Body of pancreas (tissue), 4 donors: ENCODE measurements around the gene PRDM10. TPM values are rescaled to one million over a fixed set of nuclear protein-coding genes. Genes with fewer than 3 reads are reported as not detected.
"Not testable (repeated sequence)": the region's sequence is repeated elsewhere in the genome, so short reads cannot be mapped to it uniquely, and the experiment has no call there.

Source experiments
- ATAC-seq: fragments of 150-250 bp; one replicate; pipeline ENCODE4 v1.9.1; 2016
- DNase-seq, 4 donors: peaks; one replicate each; pipeline ENCODE4 v3.0.0-alpha.2; 2019
- H3K27ac ChIP-seq, 4 donors: fragments of 200-600 bp; sonication (generic); 1 replicate in 3 of 4; 2 replicates in 1 of 4; pipeline versions ENCODE4 v1.5.1 to v1.6.1; 2016 to 2019; ENCODE audit warnings: mild to moderate bottlenecking in 1 of 4, mixed read lengths in 1 of 4, moderate library complexity in 1 of 4
- H3K27me3 ChIP-seq, 2 donors: fragments of 200-600 bp; sonication (generic); one replicate each; pipeline ENCODE4 v1.6.0; 2016; ENCODE audit warnings: mild to moderate bottlenecking in 1 of 2
- H3K36me3 ChIP-seq, 2 donors: fragments of 200-600 bp; sonication (generic); replicated peaks in 1 of 2; 2 replicates each; pipeline ENCODE4 v1.5.1; 2016; ENCODE audit warnings: low read depth in 2 of 2; ENCODE audit not compliant: insufficient read depth in 1 of 2
- H3K4me1 ChIP-seq: fragments of 200-600 bp; sonication (generic); one replicate; pipeline ENCODE4 v1.6.0; 2016
- H3K4me3 ChIP-seq, 2 donors: fragments of 200-600 bp; sonication (generic); 1 replicate in 1 of 2; 2 replicates in 1 of 2; pipeline ENCODE4 v1.5.1; 2016 to 2019
- H3K9me3 ChIP-seq, 3 donors: fragments of 200-600 bp; sonication (generic); 1 replicate in 2 of 3; 2 replicates in 1 of 3; pipeline ENCODE4 v1.5.1; 2016
- CTCF ChIP-seq, 7 experiments: fragments of 450-650 bp in 4 of 7; fragments of 200-600 bp in 3 of 7; sonication (generic) in 3 of 7; IDR thresholded peaks; one replicate each; pipeline ENCODE4 v1.5.1; 2016 to 2019; ENCODE audit warnings: antibody characterized with exemption in 7 of 7
- POLR2A ChIP-seq, 3 donors: fragments of 450-650 bp; IDR thresholded peaks; one replicate each; pipeline ENCODE4 v1.6.1; 2016; ENCODE audit warnings: antibody characterized with exemption in 3 of 3, mild to moderate bottlenecking in 2 of 3
- WGBS, 2 donors: methylation state at CpG; one replicate each; pipeline ENCODE4 v1.1.5; 2017; 5-methylcytosine and 5-hydroxymethylcytosine counted together
- intact Hi-C: fragments of 100-400 bp; cut with DNase I; formaldehyde crosslinking; loops from one replicate; pipeline ENCODE4 v1.15.1; 2023
- total RNA-seq, 2 donors: library from RNA; depleted of rRNA; stranded (reverse); fragments of >200 nt; gene quantifications; one replicate each; pipeline ENCODE4 v1.1.0, GENCODE V29; 2016

PRDM10 gene
- total RNA-seq, 2 donors from 2014 or later: 4.7 to 14.5 TPM

- H3K36me3 ChIP-seq: peaks cover 30 to 54% of the 10 kb centered on the region in 2 donors
Measured at GRCh38 chr11:129885381-129885780, 117.3 kb downstream of the PRDM10 start.

GRCh38 chr11:129884581-129884980 lies 118.1 kb downstream of the PRDM10 start:
- intact Hi-C loops: no loop called here
- Histone ChIP-seq H3K27me3 (no peaks in the 10 kb centered on the region), H3K36me3 (peaks cover 30 to 55% of the 10 kb centered on the region in 2 donors), H3K27ac (no peak overlapping the region), H3K4me3 (no peak overlapping the region), H3K9me3 (no peaks in the 10 kb centered on the region), H3K4me1 (no peaks in the 10 kb centered on the region)
- no peak for DNase-seq
- 84 to 88% methylated on average over 8 of the region's 8 CpGs for WGBS, 2 donors
- no peak for ATAC-seq
- TF ChIP-seq CTCF (IDR thresholded peaks at IDR 0.05): no peak
- no peak for TF ChIP-seq POLR2A (IDR thresholded peaks at IDR 0.05)

More at GRCh38 chr11:129885381-129885780, 117.3 kb downstream of the PRDM10 start:
- Histone ChIP-seq H3K27me3 (no peaks in the 10 kb centered on the region), H3K4me1 (no peaks in the 10 kb centered on the region), H3K27ac (no peak overlapping the region), H3K4me3 (no peak overlapping the region), H3K9me3 (no peaks in the 10 kb centered on the region)
- no peak for TF ChIP-seq POLR2A (IDR thresholded peaks at IDR 0.05)
- no peak for TF ChIP-seq CTCF (IDR thresholded peaks at IDR 0.05)
- DNase-seq (no peak), ATAC-seq (no peak)
- intact Hi-C loops: no loop called here
- WGBS, 2 donors: 98 to 99% methylated on average over 11 to 12 of the region's 12 CpGs

GRCh38 chr11:129881570-129882170 lies 121.0 kb downstream of the PRDM10 start:
- Histone ChIP-seq H3K27ac (no peak overlapping the region), H3K9me3 (no peaks in the 10 kb centered on the region), H3K4me1 (no peaks in the 10 kb centered on the region), H3K36me3 (peaks cover 27 to 53% of the 10 kb centered on the region in 2 donors), H3K4me3 (no peak overlapping the region), H3K27me3 (no peaks in the 10 kb centered on the region)
- DNase-seq (peak in 2 of 4 donors; percentile 21 to 31), ATAC-seq (no peak)
- TF ChIP-seq POLR2A (IDR thresholded peaks at IDR 0.05) (no peak), CTCF (IDR thresholded peaks at IDR 0.05) (peak in 6 of 7 experiments; percentile 10 to 43 (median 25))
- 64 to 77% methylated on average over 9 of the region's 9 CpGs for WGBS, 2 donors
- intact Hi-C loops: no loop called here

GRCh38 chr11:129880311-129880710 lies 122.3 kb downstream of the PRDM10 start:
- Histone ChIP-seq H3K9me3 (no peaks in the 10 kb centered on the region), H3K36me3 (peaks cover 28 to 48% of the 10 kb centered on the region in 2 donors), H3K27ac (no peak overlapping the region), H3K27me3 (no peaks in the 10 kb centered on the region), H3K4me3 (no peak overlapping the region), H3K4me1 (no peaks in the 10 kb centered on the region)
- DNase-seq (no peak), ATAC-seq (no peak)
- 81 to 94% methylated on average over 3 of the region's 3 CpGs for WGBS, 2 donors
- intact Hi-C loops: no loop called here
- TF ChIP-seq POLR2A (IDR thresholded peaks at IDR 0.05): no peak

- ATAC-seq (no peak), DNase-seq (no peak)
- H3K27me3 ChIP-seq: no peaks in the 10 kb centered on the region
- H3K4me1 ChIP-seq: no peaks in the 10 kb centered on the region
- 85 to 87% methylated on average over 7 of the region's 7 CpGs for WGBS, 2 donors
- no peak overlapping the region for H3K27ac ChIP-seq
- H3K4me3 ChIP-seq: no peak overlapping the region
- H3K9me3 ChIP-seq: no peaks in the 10 kb centered on the region
- TF ChIP-seq POLR2A (IDR thresholded peaks at IDR 0.05) (no peak), CTCF (IDR thresholded peaks at IDR 0.05) (no peak)
- intact Hi-C loops: no loop called here
- H3K36me3 ChIP-seq: peaks cover 19 to 41% of the 10 kb centered on the region in 2 donors
Measured at GRCh38 chr11:129871914-129872313, 130.7 kb downstream of the PRDM10 start.

GRCh38 chr11:129868626-129869025 lies 134.0 kb downstream of the PRDM10 start:
- ATAC-seq, H3K27me3 ChIP-seq, H3K27ac ChIP-seq, DNase-seq, H3K4me1 ChIP-seq, H3K4me3 ChIP-seq, intact Hi-C loops, H3K9me3 ChIP-seq: not testable (repeated sequence)
- 85 to 86% methylated on average over 16 of the region's 16 CpGs for WGBS, 2 donors
- peaks cover 18 to 48% of the 10 kb centered on the region in 2 donors for H3K36me3 ChIP-seq
